ENCODE data around the gene NEUROG2. TPM values are rescaled to one million over a fixed set of nuclear protein-coding genes. Genes with fewer than 3 reads are reported as not detected.

NEUROG2 gene
- total RNA-seq: not detected
- not detected for total RNA-seq (2013)

DNA sequence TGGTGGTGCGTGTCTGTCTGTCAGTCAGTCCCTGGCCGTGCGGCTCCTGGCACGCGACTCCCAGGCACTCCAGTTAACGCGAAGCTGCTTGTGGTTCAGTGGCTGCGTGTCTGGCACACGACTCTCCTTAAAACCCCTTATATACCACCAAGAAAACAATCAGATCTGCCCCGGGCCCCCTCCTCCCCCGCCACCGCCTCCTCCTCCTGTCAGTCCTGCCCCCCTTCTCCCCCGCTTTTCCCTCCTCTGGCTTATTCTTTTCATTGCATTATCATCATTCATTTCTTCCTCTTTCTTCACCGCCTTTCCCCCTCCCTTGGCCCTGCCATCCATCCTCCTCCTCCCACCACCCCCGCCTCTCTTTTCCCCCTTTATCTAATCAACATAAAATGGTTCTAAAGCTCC, at the start of gene NEUROG2:
NEUROG2 (minus strand) TSS at position 115 of the 405 bp plus-strand sequence. CDS start 705 bp downstream, outside the sequence.
- Mint-ChIP-seq H3K4me1 (peaks cover 35 to 54% of the 10 kb centered on the region in 2 donors), H3K36me3 (peaks cover 15% of the 10 kb centered on the region), H3K27me3 (ENCODE audit: low read depth in 2 of 2) (peaks cover 87% of the 10 kb centered on the region in 2 donors), H3K27ac (no peak within 1 kb of the TSS), H3K9me3 (no peaks in the 10 kb centered on the region), H3K4me3 (peak within 1 kb of the TSS; percentile 88)
- H3K9me3 ChIP-seq (ENCODE audit: control insufficient read depth, insufficient read depth, low read length): peaks cover 12% of the 10 kb centered on the region
- H3K27ac ChIP-seq (ENCODE audit: low read length): no peak within 1 kb of the TSS
- WGBS (ENCODE audit: insufficient coverage): 0% methylated on average over 13 of the region's 15 CpGs
- DNase-seq (no peak), ATAC-seq (no peak)
- TF ChIP-seq, protein P1, sequence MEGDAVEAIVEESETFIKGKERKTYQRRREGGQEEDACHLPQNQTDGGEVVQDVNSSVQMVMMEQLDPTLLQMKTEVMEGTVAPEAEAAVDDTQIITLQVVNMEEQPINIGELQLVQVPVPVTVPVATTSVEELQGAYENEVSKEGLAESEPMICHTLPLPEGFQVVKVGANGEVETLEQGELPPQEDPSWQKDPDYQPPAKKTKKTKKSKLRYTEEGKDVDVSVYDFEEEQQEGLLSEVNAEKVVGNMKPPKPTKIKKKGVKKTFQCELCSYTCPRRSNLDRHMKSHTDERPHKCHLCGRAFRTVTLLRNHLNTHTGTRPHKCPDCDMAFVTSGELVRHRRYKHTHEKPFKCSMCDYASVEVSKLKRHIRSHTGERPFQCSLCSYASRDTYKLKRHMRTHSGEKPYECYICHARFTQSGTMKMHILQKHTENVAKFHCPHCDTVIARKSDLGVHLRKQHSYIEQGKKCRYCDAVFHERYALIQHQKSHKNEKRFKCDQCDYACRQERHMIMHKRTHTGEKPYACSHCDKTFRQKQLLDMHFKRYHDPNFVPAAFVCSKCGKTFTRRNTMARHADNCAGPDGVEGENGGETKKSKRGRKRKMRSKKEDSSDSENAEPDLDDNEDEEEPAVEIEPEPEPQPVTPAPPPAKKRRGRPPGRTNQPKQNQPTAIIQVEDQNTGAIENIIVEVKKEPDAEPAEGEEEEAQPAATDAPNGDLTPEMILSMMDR (IDR thresholded peaks at IDR 0.05): no peak
- peaks cover 47% of the 10 kb centered on the region for H3K4me1 ChIP-seq (ENCODE audit: control insufficient read depth, insufficient read depth, low read length)
- H3K36me3 ChIP-seq (ENCODE audit: control insufficient read depth, insufficient read depth, low read length): no peaks in the 10 kb centered on the region
- intact Hi-C loops (cut with micrococcal nuclease): no loop called here
- H3K27me3 ChIP-seq (ENCODE audit: control insufficient read depth, insufficient read depth, low read length): peaks cover 82% of the 10 kb centered on the region
- H3K4me3 ChIP-seq (ENCODE audit: low read length): peak within 1 kb of the TSS; percentile 40

DNA sequence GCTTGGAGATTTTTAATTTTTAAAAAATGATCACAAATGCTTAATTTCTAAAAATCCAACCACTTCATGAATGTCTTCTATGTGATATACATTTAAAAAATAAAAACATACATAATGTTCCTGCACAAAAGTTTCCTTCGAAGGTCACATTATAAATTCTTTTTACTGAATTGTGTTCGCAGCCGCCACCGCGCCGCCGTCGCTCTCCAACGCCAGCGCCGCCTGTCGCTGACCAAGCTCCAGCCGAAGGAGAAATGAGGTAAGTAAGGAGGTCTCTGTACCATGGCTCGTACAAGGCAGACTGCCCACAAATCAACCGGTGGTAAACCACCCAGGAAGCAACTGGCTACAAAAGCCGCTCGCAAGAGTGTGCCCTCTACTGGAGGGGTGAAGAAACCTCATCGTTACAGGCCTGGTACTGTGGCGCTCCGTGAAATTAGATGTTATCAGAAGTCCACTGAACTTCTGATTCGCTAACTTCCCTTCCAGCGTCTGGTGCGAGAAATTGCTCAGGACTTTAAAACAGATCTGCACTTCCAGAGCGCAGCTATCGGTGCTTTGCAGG, 48.8 kb upstream of the NEUROG2 start:
- H3K27ac Mint-ChIP-seq: no peak overlapping the region
- Histone ChIP-seq H3K27me3 (ENCODE audit: control insufficient read depth, insufficient read depth, low read length) (no peaks in the 10 kb centered on the region), H3K4me1 (ENCODE audit: control insufficient read depth, insufficient read depth, low read length) (no peaks in the 10 kb centered on the region), H3K9me3 (ENCODE audit: control insufficient read depth, insufficient read depth, low read length) (no peaks in the 10 kb centered on the region), H3K36me3 (ENCODE audit: control insufficient read depth, insufficient read depth, low read length) (no peaks in the 10 kb centered on the region), H3K27ac (ENCODE audit: low read length) (no peak overlapping the region), H3K4me3 (ENCODE audit: low read length) (no peak overlapping the region)
- WGBS (ENCODE audit: insufficient coverage): 98% methylated on average over 25 of the region's 25 CpGs
- H3K36me3 Mint-ChIP-seq: no peaks in the 10 kb centered on the region
- TF ChIP-seq, protein P1 (IDR thresholded peaks at IDR 0.05): no peak
- ATAC-seq (no peak), DNase-seq (no peak)
- H3K9me3 Mint-ChIP-seq: no peaks in the 10 kb centered on the region
- peaks cover 7 to 11% of the 10 kb centered on the region in 2 donors for H3K4me1 Mint-ChIP-seq
- intact Hi-C loops (cut with micrococcal nuclease): no loop called here
- no peaks in the 10 kb centered on the region for H3K27me3 Mint-ChIP-seq (ENCODE audit: low read depth in 2 of 2)
- no peak overlapping the region for H3K4me3 Mint-ChIP-seq

DNA sequence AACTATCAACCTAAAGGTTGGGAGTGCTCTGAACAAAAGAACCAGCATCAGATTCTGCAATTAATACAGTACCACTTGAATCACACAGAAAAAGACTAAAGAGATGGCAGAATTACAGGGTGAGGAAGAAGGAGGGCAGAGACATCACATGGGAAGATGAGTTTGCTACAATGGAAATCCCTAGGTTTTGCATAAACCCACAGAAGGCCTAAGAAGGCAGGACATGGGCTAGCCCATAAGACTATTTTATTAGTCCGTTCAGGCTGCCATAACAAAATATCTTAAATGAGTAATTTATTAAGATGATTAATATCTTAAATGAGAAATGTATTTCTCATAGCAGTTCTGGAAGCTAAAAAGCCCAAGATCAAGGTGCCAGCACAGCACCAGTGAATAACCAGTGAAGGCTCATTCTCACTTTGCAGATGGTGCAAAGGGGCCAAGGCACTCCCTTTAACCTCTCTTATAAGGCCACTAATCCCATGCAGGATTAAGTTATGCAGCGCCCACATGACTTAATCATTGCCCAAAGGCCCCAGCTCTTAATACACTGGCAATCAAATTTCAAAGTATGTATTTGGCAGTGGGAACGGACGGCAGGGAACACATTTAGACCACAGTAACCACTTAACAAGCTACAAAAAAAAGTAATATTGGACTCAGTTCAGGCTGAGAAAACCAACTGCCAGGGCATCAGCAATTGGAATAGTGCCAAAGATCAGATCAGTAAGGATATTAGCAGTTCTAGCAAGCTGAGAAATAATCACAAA, 47.6 kb upstream of the NEUROG2 start:
- peaks cover 7 to 11% of the 10 kb centered on the region in 2 donors for H3K4me1 Mint-ChIP-seq
- TF ChIP-seq, protein P1 (IDR thresholded peaks at IDR 0.05): no peak
- H3K27ac Mint-ChIP-seq: no peak overlapping the region
- no peaks in the 10 kb centered on the region for H3K27me3 Mint-ChIP-seq (ENCODE audit: low read depth in 2 of 2)
- Histone ChIP-seq H3K4me3 (ENCODE audit: low read length) (no peak overlapping the region), H3K9me3 (ENCODE audit: control insufficient read depth, insufficient read depth, low read length) (no peaks in the 10 kb centered on the region), H3K27ac (ENCODE audit: low read length) (no peak overlapping the region), H3K36me3 (ENCODE audit: control insufficient read depth, insufficient read depth, low read length) (no peaks in the 10 kb centered on the region), H3K4me1 (ENCODE audit: control insufficient read depth, insufficient read depth, low read length) (no peaks in the 10 kb centered on the region), H3K27me3 (ENCODE audit: control insufficient read depth, insufficient read depth, low read length) (no peaks in the 10 kb centered on the region)
- no peaks in the 10 kb centered on the region for H3K36me3 Mint-ChIP-seq
- intact Hi-C loops (cut with micrococcal nuclease): no loop called here
- ATAC-seq: no peak
- no peaks in the 10 kb centered on the region for H3K9me3 Mint-ChIP-seq
- no peak overlapping the region for H3K4me3 Mint-ChIP-seq
- WGBS (ENCODE audit: insufficient coverage): 49% methylated on average over 3 of the region's 4 CpGs
- DNase-seq: no peak
